Measurements from ENCODE around the gene RHOB. TPM values are rescaled to one million over a fixed set of nuclear protein-coding genes. Genes with fewer than 3 reads are reported as not detected.

The RHOB gene
- total RNA-seq: 100 to 1,000 TPM; 391 to 554 TPM

GRCh38 chr2:20446917-20447436 lies at the start of gene RHOB:
Gene RHOB (plus strand): TSS chr2:20447074. CDS start chr2:20447466, 392 bp downstream.
- H3K27ac ChIP-seq: peak within 1 kb of the TSS; percentile 98 to 100
- intact Hi-C loops (cut with DNase I): loop anchor here (1.0 to 2.0 kb wide), 2 partner anchors 170 to 190 kb away; no protein-coding TSS in a partner anchor
- peak; percentile 99 for DNase-seq (ENCODE audit: low spot score)
- no peaks in the 10 kb centered on the region for H3K9me3 ChIP-seq
- TF ChIP-seq POLR2A (IDR thresholded peaks at IDR 0.05): peak; percentile 98
- peak in 1 of 4 experiments; percentile 29 for TF ChIP-seq CTCF (IDR thresholded peaks at IDR 0.05)
- peak; percentile 99 for TF ChIP-seq POLR2AphosphoS5 (IDR thresholded peaks at IDR 0.05)
- H3K4me3 ChIP-seq: peak within 1 kb of the TSS; percentile 84 to 90
- H3K4me1 ChIP-seq (replicated peaks): peaks cover 6% of the 10 kb centered on the region
- WGBS: 0% methylated on average over 17 of the region's 60 CpGs
- no peaks in the 10 kb centered on the region for H3K27me3 ChIP-seq (replicated peaks; ENCODE audit: insufficient read depth)
- H3K36me3 ChIP-seq: no peaks in the 10 kb centered on the region

- Histone ChIP-seq H3K4me3 (no peak overlapping the region), H3K27ac (no peak overlapping the region), H3K4me1 (replicated peaks) (no peaks in the 10 kb centered on the region), H3K9me3 (no peaks in the 10 kb centered on the region), H3K36me3 (no peaks in the 10 kb centered on the region), H3K27me3 (replicated peaks; ENCODE audit: insufficient read depth) (no peaks in the 10 kb centered on the region)
- 88% methylated on average over 5 of the region's 5 CpGs for WGBS
- no peak for TF ChIP-seq POLR2A (IDR thresholded peaks at IDR 0.05)
- TF ChIP-seq POLR2AphosphoS5 (IDR thresholded peaks at IDR 0.05): no peak
- no peak for TF ChIP-seq CTCF (IDR thresholded peaks at IDR 0.05)
- intact Hi-C loops (cut with DNase I): no loop called here
- DNase-seq (ENCODE audit: low spot score): no peak
Observed at GRCh38 chr2:20397811-20398447, 48.9 kb upstream of the RHOB start.

- Histone ChIP-seq H3K36me3 (no peaks in the 10 kb centered on the region), H3K9me3 (no peaks in the 10 kb centered on the region), H3K27ac (no peak overlapping the region), H3K4me1 (replicated peaks) (no peaks in the 10 kb centered on the region), H3K4me3 (no peak overlapping the region), H3K27me3 (replicated peaks; ENCODE audit: insufficient read depth) (no peaks in the 10 kb centered on the region)
- 76% methylated on average over 7 of the region's 7 CpGs for WGBS
- intact Hi-C loops (cut with DNase I): no loop called here
- no peak for TF ChIP-seq POLR2A (IDR thresholded peaks at IDR 0.05)
- no peak for TF ChIP-seq CTCF (IDR thresholded peaks at IDR 0.05)
- TF ChIP-seq POLR2AphosphoS5 (IDR thresholded peaks at IDR 0.05): no peak
- DNase-seq (ENCODE audit: low spot score): no peak
Observed at GRCh38 chr2:20398956-20399567, 47.8 kb upstream of the RHOB start.

- TF ChIP-seq CTCF (IDR thresholded peaks at IDR 0.05) (no peak), POLR2AphosphoS5 (IDR thresholded peaks at IDR 0.05) (no peak), POLR2A (IDR thresholded peaks at IDR 0.05) (no peak)
- Histone ChIP-seq H3K4me1 (replicated peaks) (no peaks in the 10 kb centered on the region), H3K9me3 (no peaks in the 10 kb centered on the region), H3K27ac (no peak overlapping the region), H3K4me3 (no peak overlapping the region), H3K27me3 (replicated peaks; ENCODE audit: insufficient read depth) (no peaks in the 10 kb centered on the region), H3K36me3 (no peaks in the 10 kb centered on the region)
- DNase-seq (ENCODE audit: low spot score): no peak
- intact Hi-C loops (cut with DNase I): no loop called here
- 47% methylated on average over 1 of the region's 1 CpG for WGBS
Observed at GRCh38 chr2:20400306-20400705, 46.6 kb upstream of the RHOB start.

Measured in prostate gland (tissue), 2 donors.